Hepatocyte (in vitro differentiated cells): ENCODE data around the gene TAF1L. TPM values are rescaled to one million over a fixed set of nuclear protein-coding genes. Genes with fewer than 3 reads are reported as not detected.

ENCODE experiments used
- DNase-seq: peaks from one replicate; pipeline ENCODE4 v3.0.0-alpha.2; 2016; ENCODE audit warnings: low spot score
- H2AFZ ChIP-seq: fragments of 200-600 bp; sonication (generic); 2 replicates; pipeline ENCODE4 v1.6.0; 2016; ENCODE audit warnings: antibody characterized with exemption, mild to moderate bottlenecking
- H3K27ac ChIP-seq: fragments of 200-600 bp; sonication (generic); 2 replicates; pipeline ENCODE4 v1.5.1; 2016; ENCODE audit warnings: mild to moderate bottlenecking
- H3K27me3 ChIP-seq: fragments of 200-600 bp; sonication (generic); 2 replicates; pipeline ENCODE4 v1.6.1; 2016
- H3K36me3 ChIP-seq: fragments of 200-600 bp; sonication (generic); replicated peaks from 2 replicates; pipeline ENCODE4 v1.5.1; 2016; ENCODE audit warnings: low read depth; ENCODE audit not compliant: insufficient read depth
- H3K4me1 ChIP-seq: fragments of 200-600 bp; sonication (generic); 2 replicates; pipeline ENCODE4 v1.5.1; 2016; ENCODE audit warnings: mild to moderate bottlenecking, moderate library complexity; ENCODE audit not compliant: insufficient read depth
- H3K4me2 ChIP-seq: fragments of 200-600 bp; sonication (generic); 2 replicates; pipeline ENCODE4 v1.6.0; 2016
- H3K4me3 ChIP-seq: fragments of 200-600 bp; sonication (generic); 2 replicates; pipeline ENCODE4 v1.5.1; 2016; ENCODE audit warnings: mild to moderate bottlenecking
- H3K79me2 ChIP-seq: fragments of 200-600 bp; sonication (generic); 2 replicates; pipeline ENCODE4 v1.6.0; 2017; ENCODE audit warnings: mild to moderate bottlenecking
- H3K9me2 ChIP-seq: fragments of 200-600 bp; sonication (generic); replicated peaks from 2 replicates; pipeline ENCODE4 v1.6.0; 2017; ENCODE audit warnings: mild to moderate bottlenecking; ENCODE audit not compliant: insufficient read depth
- H3K9me3 ChIP-seq: fragments of 200-600 bp; sonication (generic); 2 replicates; pipeline ENCODE4 v1.5.1; 2016; ENCODE audit warnings: low read depth, mild to moderate bottlenecking
- H4K20me1 ChIP-seq: fragments of 200-600 bp; sonication (generic); 2 replicates; pipeline ENCODE4 v1.6.0; 2016; ENCODE audit warnings: mild to moderate bottlenecking; ENCODE audit not compliant: insufficient read depth, poor library complexity, severe bottlenecking
- EZH2 ChIP-seq: fragments of 200-600 bp; sonication (generic); IDR thresholded peaks from 2 replicates; pipeline ENCODE4 v1.6.1; 2016; ENCODE audit warnings: antibody characterized with exemption, mild to moderate bottlenecking, borderline replicate concordance
- EZH2phosphoT487 ChIP-seq: fragments of 200-600 bp; sonication (generic); IDR thresholded peaks from one replicate; pipeline ENCODE4 v1.6.1; 2018; ENCODE audit warnings: antibody characterized with exemption, mild to moderate bottlenecking, low read depth, moderate library complexity; ENCODE audit not compliant: unreplicated experiment, severe bottlenecking
- WGBS: methylation state at CpG from one replicate; pipeline ENCODE4 v1.1.6; 2016; ENCODE audit warnings: low lambda C conversion rate; ENCODE audit errors: missing lambda C conversion rate; 5-methylcytosine and 5-hydroxymethylcytosine counted together
- polyA plus RNA-seq: library from polyadenylated mRNA; unstranded; fragments of >200 nt; fragmentation: Nextera tagmentation; extraction: Ambion mirVana; gene quantifications from 2 replicates; pipeline ENCODE4 v1.2.1, GENCODE V29; 2016
- total RNA-seq: library from RNA; depleted of rRNA; stranded (reverse); fragments of >200 nt; gene quantifications from 2 replicates; pipeline ENCODE4 v1.2.3, GENCODE V29; 2014
- TF ChIP-seq, protein P1 (sequence below): fragments of 200-600 bp; sonication (generic); IDR thresholded peaks from 2 replicates; pipeline ENCODE4 v1.5.1; 2016; ENCODE audit warnings: antibody characterized with exemption, mild to moderate bottlenecking; ENCODE audit not compliant: poor library complexity

TAF1L gene
- total and polyA plus RNA-seq, 2 experiments from 2014 or later: not detected

DNA sequence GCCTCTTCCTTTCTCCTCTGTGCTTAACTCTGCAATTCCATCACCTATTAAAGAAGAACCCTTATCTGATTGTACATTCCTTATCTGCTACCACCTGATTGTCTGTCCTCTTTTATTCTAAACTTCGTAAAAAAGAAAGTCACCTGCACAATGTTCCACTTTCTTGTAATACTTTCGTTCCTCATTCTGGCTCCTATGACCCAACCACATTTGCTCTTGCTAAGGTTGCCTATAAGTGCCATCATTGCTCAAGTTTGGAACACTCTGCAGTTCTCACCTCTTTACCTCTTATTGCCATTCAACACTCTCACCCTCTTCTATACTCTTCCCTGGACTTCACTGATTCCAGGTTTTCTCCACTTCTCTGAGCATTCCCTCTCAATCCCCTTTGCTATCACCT, 10.1 kb downstream of the TAF1L start:
- no peak for DNase-seq
- Histone ChIP-seq H3K4me3 (no peak overlapping the region), H3K9me3 (no peaks in the 10 kb centered on the region), H3K27ac (no peak overlapping the region), H4K20me1 (no peaks in the 10 kb centered on the region), H2AFZ (no peak overlapping the region), H3K9me2 (no peaks in the 10 kb centered on the region), H3K36me3 (no peaks in the 10 kb centered on the region), H3K79me2 (no peaks in the 10 kb centered on the region), H3K27me3 (no peaks in the 10 kb centered on the region), H3K4me1 (no peaks in the 10 kb centered on the region), H3K4me2 (no peak overlapping the region)
- TF ChIP-seq EZH2phosphoT487 (no peak), EZH2 (no peak)
- TF ChIP-seq, protein P1, sequence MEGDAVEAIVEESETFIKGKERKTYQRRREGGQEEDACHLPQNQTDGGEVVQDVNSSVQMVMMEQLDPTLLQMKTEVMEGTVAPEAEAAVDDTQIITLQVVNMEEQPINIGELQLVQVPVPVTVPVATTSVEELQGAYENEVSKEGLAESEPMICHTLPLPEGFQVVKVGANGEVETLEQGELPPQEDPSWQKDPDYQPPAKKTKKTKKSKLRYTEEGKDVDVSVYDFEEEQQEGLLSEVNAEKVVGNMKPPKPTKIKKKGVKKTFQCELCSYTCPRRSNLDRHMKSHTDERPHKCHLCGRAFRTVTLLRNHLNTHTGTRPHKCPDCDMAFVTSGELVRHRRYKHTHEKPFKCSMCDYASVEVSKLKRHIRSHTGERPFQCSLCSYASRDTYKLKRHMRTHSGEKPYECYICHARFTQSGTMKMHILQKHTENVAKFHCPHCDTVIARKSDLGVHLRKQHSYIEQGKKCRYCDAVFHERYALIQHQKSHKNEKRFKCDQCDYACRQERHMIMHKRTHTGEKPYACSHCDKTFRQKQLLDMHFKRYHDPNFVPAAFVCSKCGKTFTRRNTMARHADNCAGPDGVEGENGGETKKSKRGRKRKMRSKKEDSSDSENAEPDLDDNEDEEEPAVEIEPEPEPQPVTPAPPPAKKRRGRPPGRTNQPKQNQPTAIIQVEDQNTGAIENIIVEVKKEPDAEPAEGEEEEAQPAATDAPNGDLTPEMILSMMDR: no peak
- WGBS: 77% methylated on average over 2 of the region's 2 CpGs

DNA sequence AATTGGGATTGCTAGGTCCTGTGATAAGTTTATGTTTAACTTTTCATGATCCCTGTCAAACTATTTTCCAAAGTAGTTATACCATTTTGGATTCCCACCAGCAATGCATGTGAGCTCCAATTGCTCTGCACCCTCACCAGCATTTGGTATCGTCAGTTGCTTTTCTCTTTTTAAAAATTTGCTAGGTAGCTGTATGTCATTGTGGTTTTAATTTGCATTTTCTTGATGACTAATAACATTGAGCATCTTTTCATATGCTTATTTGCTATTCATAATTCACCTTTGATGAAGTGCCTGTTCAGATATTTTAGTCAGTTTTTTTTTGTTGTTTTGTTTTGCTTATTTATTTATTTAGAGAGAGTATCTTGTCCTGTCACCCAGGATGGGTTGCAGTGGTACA, 12.5 kb downstream of the TAF1L start:
- no peak overlapping the region for H2AFZ ChIP-seq
- WGBS: 64% methylated on average over 1 of the region's 1 CpG
- H4K20me1 ChIP-seq: no peaks in the 10 kb centered on the region
- H3K36me3 ChIP-seq: no peaks in the 10 kb centered on the region
- H3K27ac ChIP-seq: no peak overlapping the region
- H3K4me2 ChIP-seq: no peak overlapping the region
- no peaks in the 10 kb centered on the region for H3K79me2 ChIP-seq
- no peak for DNase-seq
- no peaks in the 10 kb centered on the region for H3K27me3 ChIP-seq
- H3K4me3 ChIP-seq: no peak overlapping the region
- H3K9me2 ChIP-seq: no peaks in the 10 kb centered on the region
- TF ChIP-seq EZH2phosphoT487: no peak
- H3K4me1 ChIP-seq: no peaks in the 10 kb centered on the region
- no peaks in the 10 kb centered on the region for H3K9me3 ChIP-seq

DNA sequence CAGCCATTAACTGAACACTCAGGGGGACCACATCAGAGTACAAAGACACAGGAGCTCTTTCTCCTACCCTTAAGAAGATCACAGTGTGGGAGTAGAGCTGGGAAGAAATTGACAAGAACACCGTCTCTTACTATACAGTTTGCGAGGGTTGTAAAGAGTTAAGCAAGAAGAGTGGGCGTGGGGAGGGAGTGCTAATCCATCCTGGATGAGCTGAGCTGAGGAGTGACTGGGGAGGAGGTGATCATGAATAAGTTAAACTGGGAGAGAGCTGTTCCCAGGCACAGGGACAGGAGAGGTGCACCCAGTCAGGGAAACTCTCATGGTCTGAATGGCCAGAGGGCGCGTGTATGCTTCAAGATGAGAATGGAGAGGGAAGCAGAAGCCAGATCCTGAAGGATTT, 17.2 kb downstream of the TAF1L start:
- H3K9me3 ChIP-seq: no peaks in the 10 kb centered on the region
- 73% methylated on average over 5 of the region's 5 CpGs for WGBS
- no peak overlapping the region for H3K4me3 ChIP-seq
- no peaks in the 10 kb centered on the region for H3K36me3 ChIP-seq
- H3K27ac ChIP-seq: no peak overlapping the region
- H3K4me2 ChIP-seq: no peak overlapping the region
- no peaks in the 10 kb centered on the region for H4K20me1 ChIP-seq
- DNase-seq: no peak
- no peaks in the 10 kb centered on the region for H3K79me2 ChIP-seq
- no peaks in the 10 kb centered on the region for H3K9me2 ChIP-seq
- no peaks in the 10 kb centered on the region for H3K27me3 ChIP-seq
- no peak overlapping the region for H2AFZ ChIP-seq
- no peaks in the 10 kb centered on the region for H3K4me1 ChIP-seq
- no peak for TF ChIP-seq EZH2
- TF ChIP-seq, protein P1: no peak
- TF ChIP-seq EZH2phosphoT487: no peak

DNA sequence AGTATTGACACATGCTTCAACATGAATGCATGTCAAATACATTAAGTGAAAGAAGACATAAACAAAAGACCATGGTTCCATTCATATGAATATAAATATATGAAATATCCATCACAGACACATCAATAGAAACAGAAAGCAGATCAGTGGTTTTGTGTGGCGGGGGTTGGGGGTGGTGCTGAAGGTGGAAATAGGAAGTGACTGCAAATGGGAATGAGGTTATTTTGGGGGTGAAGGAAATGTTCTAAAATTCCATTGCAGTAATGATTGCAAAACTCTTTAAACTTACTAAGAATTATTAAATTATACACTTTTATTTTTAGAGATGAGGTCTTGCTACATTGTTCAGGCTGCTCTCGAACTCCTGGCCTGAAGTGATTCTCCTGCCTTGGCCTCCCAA, 28.7 kb downstream of the TAF1L start:
- H3K9me3 ChIP-seq: no peaks in the 10 kb centered on the region
- no peak for TF ChIP-seq EZH2
- TF ChIP-seq EZH2phosphoT487: no peak
- TF ChIP-seq, protein P1: no peak
- no peaks in the 10 kb centered on the region for H3K79me2 ChIP-seq
- DNase-seq: no peak
- H3K4me2 ChIP-seq: no peak overlapping the region
- H3K27me3 ChIP-seq: no peaks in the 10 kb centered on the region
- H4K20me1 ChIP-seq: no peaks in the 10 kb centered on the region
- H2AFZ ChIP-seq: no peak overlapping the region
- H3K4me3 ChIP-seq: no peak overlapping the region
- H3K36me3 ChIP-seq: no peaks in the 10 kb centered on the region
- H3K9me2 ChIP-seq: no peaks in the 10 kb centered on the region
- H3K27ac ChIP-seq: no peak overlapping the region
- 76% methylated on average over 2 of the region's 2 CpGs for WGBS
- no peaks in the 10 kb centered on the region for H3K4me1 ChIP-seq
